HFFc6 (cell line): Measurements from ENCODE around the gene AGPAT4. TPM values are rescaled to one million over a fixed set of nuclear protein-coding genes. Genes with fewer than 3 reads are reported as not detected.

Experiments used
- DNase-seq: peaks from one replicate; pipeline ENCODE4 v3.0.0-alpha.2; 2018
- H3K27ac Mint-ChIP-seq: 2 replicates; pipeline ENCODE4 v1.8.0; 2020; ENCODE audit warnings: mild to moderate bottlenecking, mixed read lengths
- H3K27me3 Mint-ChIP-seq: 2 replicates; pipeline ENCODE4 v1.8.0; 2021; ENCODE audit warnings: mild to moderate bottlenecking, moderate library complexity, mixed read lengths; ENCODE audit not compliant: insufficient read depth
- H3K36me3 Mint-ChIP-seq: 2 replicates; pipeline ENCODE4 v1.8.0; 2021; ENCODE audit warnings: low read depth, mixed read lengths
- H3K4me1 Mint-ChIP-seq: 2 replicates; pipeline ENCODE4 v1.8.0; 2020; ENCODE audit warnings: low read depth, mixed read lengths
- H3K4me3 Mint-ChIP-seq: 2 replicates; pipeline ENCODE4 v1.8.0; 2020; ENCODE audit warnings: mild to moderate bottlenecking, moderate library complexity, mixed read lengths
- H3K9me3 Mint-ChIP-seq: 2 replicates; pipeline ENCODE4 v1.8.0; 2020; ENCODE audit warnings: mild to moderate bottlenecking, mixed read lengths
- CTCF ChIP-seq: fragments of 200-600 bp; sonication (generic); IDR thresholded peaks from 2 replicates; pipeline ENCODE4 v1.5.0; 2021; ENCODE audit warnings: antibody characterized with exemption, mild to moderate bottlenecking
- total RNA-seq, 6 experiments: library from RNA; stranded (reverse); fragmentation: NEBNext Ultra II Directional; extraction: Animal tissue kit (Norgen Biotek cat#: 25700); gene quantifications; 2 replicates in 1 of 6; 3 replicates in 5 of 6; pipeline ENCODE4 v1.2.3, GENCODE V29; 2021

Gene AGPAT4
- total RNA-seq, 6 experiments from 2014 or later, result 2.3 to 4.0 (median 2.7) TPM

GRCh38 chr6:161100072-161100471, 173.8 kb downstream of the AGPAT4 start:
- Mint-ChIP-seq H3K27me3 (no peaks in the 10 kb centered on the region), H3K4me3 (no peak overlapping the region), H3K27ac (no peak overlapping the region), H3K4me1 (peaks cover 25% of the 10 kb centered on the region), H3K9me3 (no peaks in the 10 kb centered on the region), H3K36me3 (peaks cover 28% of the 10 kb centered on the region)
- no peak for DNase-seq
- TF ChIP-seq CTCF, result no peak; the same call in 1 of the 2 replicates

GRCh38 chr6:161095916-161096315, 177.9 kb downstream of the AGPAT4 start:
- Mint-ChIP-seq H3K4me3 (no peak overlapping the region), H3K27me3 (no peaks in the 10 kb centered on the region), H3K36me3 (peaks cover 21% of the 10 kb centered on the region), H3K9me3 (no peaks in the 10 kb centered on the region), H3K4me1 (peaks cover 38% of the 10 kb centered on the region), H3K27ac (no peak overlapping the region)
- no peak for TF ChIP-seq CTCF
- DNase-seq, result peak; percentile 16

- peaks cover 22% of the 10 kb centered on the region for H3K36me3 Mint-ChIP-seq
- peaks cover 38% of the 10 kb centered on the region for H3K4me1 Mint-ChIP-seq
- no peak for TF ChIP-seq CTCF
- H3K9me3 Mint-ChIP-seq, result no peaks in the 10 kb centered on the region
- no peak overlapping the region for H3K27ac Mint-ChIP-seq
- H3K4me3 Mint-ChIP-seq, result no peak overlapping the region
- H3K27me3 Mint-ChIP-seq, result no peaks in the 10 kb centered on the region
- no peak for DNase-seq
Observed at GRCh38 chr6:161094955-161095354, 178.9 kb downstream of the AGPAT4 start.

- peak overlapping the region; percentile 39 for H3K27ac Mint-ChIP-seq
- no peaks in the 10 kb centered on the region for H3K9me3 Mint-ChIP-seq
- peaks cover 31% of the 10 kb centered on the region for H3K36me3 Mint-ChIP-seq
- no peak for TF ChIP-seq CTCF
- H3K27me3 Mint-ChIP-seq, result no peaks in the 10 kb centered on the region
- no peak overlapping the region; the same call in 1 of the 2 replicates for H3K4me3 Mint-ChIP-seq
- peaks cover 38% of the 10 kb centered on the region for H3K4me1 Mint-ChIP-seq
- peak; percentile 11 for DNase-seq
Observed at GRCh38 chr6:161091972-161092701, 181.7 kb downstream of the AGPAT4 start.

GRCh38 chr6:161091151-161091550, 182.7 kb downstream of the AGPAT4 start:
- H3K27me3 Mint-ChIP-seq, result no peaks in the 10 kb centered on the region
- H3K36me3 Mint-ChIP-seq, result peaks cover 31% of the 10 kb centered on the region
- H3K4me1 Mint-ChIP-seq, result peaks cover 37% of the 10 kb centered on the region
- no peak overlapping the region for H3K4me3 Mint-ChIP-seq
- no peak overlapping the region for H3K27ac Mint-ChIP-seq
- DNase-seq, result no peak
- no peaks in the 10 kb centered on the region for H3K9me3 Mint-ChIP-seq
- TF ChIP-seq CTCF, result no peak
